HG03064 (cell line): ENCODE results near the gene DSG2.

Experiments used
- ATAC-seq: cut with Tn5 transposase; IDR thresholded peaks from one replicate; pipeline ENCODE4 v1.9.1; 2021; ENCODE audit warnings: low read depth; ENCODE audit not compliant: unreplicated experiment

Gene DSG2

DNA sequence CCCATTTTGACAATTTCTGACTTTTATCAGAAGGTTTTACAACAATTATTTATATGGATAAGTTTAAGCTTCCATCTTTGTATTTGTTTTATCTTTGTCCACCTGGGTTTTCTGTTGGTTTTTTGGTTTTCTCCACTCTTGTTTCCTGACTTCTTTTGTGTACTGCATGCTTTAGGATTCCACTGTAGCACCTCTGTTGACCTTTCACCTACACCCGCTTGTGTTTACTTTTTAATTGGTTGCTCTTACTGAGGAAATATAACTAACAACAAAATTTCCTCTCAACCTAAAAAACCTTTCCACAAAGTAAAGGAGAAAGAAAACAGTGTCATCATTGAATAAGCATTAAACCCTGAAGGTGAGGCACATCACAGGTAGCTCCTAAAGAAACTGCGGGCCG lies 53.9 kb downstream of the DSG2 start:
- ATAC-seq, result no peak

DNA sequence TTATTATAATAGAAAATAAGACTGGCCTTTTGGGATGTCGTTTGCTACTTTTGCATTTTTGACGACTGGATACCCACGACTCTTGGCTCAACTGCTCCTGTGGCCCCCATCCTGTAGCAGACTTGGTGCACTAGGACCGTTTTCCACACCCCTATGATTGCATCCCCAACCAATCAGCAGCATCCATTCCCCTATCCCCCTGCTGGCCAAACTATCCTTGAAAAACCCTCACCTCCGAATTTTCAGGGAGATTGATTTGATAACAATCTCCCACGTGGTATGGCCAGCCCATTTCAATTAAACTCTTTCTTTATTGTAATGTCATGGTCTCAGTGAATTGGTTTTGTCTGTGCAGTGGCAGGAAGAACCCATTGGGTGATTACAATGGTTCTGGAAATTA lies 55.8 kb downstream of the DSG2 start:
- no peak for ATAC-seq

DNA sequence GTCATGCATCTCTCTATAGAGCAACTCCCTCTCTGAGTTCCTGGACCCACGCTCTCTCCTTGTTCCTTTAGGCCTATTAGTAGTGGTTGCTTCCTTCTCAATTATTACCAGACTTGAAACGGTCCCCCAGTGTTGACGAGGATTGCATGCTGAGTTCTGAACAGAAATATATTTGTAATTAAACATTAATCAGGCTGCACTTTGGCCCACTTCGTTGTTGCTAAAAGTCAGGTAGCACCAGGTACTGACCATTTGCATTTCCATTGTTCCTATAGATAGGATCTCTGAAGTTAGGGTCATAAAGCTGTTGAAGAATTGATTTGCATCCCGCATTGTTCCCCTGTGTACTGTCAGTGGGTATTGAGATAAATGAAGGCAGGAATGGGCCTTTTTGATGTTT lies 56.8 kb downstream of the DSG2 start:
- no peak for ATAC-seq

DNA sequence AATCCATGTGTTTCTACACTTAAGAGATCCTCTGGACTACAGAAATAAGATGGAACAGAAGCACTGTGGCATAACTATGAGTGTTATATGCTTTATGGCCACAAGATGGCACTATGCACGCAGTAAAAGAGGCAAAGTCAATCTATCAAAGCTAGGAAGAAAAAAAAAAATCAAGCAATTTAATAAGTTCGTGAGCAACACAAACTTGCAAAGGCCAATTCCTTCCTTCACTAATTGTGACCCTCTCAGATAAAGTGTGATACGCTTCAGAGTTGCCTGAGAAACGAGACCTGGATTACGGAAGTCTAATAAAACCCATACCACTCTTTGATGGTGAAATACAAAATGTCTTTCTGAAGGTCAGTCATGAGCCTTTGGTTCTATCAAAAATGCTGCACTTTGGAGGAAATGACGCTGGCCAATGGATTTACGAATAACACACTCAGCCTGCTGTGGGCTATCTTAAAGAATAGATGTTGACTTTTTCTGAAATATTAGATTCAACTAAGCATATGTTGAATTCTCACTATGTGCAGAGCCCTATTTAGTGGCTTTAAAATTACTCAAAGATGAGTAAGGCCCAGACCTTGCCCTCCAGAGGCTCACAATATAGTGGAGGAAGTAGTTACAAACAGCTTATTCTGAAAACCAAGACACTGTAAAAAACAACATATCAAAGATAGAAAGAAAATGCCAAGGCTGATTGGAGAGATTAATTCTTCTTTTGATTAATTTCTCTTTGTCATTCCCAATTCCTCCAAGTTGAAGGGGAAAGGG lies 58.2 kb downstream of the DSG2 start:
- ATAC-seq, result no peak

DNA sequence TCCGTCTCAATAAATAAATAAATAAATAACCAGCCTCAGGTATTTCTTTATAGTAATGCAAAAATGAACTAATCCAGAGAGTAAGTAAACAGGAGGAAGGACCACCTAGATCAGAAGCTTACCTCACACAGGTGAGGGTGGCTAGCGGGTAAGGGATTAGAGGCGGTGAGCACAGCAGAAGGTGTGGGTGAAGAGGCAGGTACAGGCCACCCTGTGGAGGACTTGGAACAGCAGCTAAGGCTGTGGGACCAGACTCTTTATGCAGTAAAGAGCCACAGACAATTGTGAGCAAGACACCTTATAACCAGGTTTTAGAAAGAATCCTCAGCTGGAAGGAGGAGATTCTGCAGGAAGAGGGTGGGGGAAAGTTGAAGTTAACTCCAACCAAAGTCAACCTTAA lies 59.5 kb downstream of the DSG2 start:
- ATAC-seq, result no peak

DNA sequence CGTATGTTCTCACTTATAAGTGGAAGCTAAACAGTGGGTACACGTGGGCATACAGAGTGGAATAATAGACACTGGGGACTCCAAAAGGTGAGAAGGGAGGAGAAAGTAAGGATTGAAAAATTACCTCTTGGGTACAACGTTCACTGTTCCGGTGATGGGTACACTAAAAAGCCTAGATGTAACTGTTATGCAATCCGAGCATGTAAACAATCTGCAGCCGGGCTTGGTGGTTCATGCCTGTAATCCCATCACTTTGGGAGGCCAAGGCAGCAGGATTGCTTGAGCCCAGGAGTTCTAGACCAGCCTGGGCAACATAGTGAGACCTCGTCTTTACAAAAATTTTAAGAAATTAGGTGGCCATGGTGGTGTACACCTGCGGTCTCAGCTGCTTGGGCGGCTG lies 60.6 kb downstream of the DSG2 start:
- no peak for ATAC-seq

DNA sequence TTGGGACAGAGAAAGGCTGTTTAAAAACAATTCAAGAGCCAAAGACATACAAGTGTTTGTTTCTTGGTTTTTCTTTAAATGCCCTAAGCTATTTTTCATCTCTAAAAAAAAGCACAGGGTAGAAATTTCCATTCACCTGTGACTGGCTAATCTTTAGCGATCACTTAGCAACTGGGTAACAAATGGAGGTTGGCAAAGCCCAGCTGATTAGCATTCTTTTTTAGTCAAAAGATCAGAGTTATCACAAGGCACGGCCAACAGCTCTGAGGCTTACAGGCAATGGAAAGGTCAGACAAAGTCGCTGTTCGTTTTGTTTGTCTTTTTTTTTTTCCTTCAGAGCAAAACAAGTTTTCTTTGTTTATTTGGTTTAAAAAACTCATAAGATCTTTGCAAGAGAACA lies 64.7 kb downstream of the DSG2 start:
- ATAC-seq, result no peak

DNA sequence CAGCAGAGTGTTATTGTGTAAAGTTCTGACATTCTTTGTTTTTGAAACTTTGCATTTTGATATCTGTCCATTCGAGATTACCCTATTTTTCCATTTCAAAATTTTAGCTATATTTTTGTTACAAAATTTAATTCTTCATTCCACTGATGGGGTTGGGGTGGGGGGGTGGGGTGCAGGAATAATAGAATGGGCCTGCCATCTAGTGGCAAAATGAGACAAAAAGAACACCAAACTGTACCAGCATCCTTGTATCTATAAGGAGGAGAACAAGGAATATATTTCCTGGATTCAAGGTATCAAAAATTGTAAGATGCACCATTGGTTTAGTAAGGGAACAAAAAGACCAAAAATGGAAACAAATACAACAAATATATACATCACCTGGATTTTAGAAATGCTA lies 65.8 kb downstream of the DSG2 start:
- ATAC-seq, result no peak

DNA sequence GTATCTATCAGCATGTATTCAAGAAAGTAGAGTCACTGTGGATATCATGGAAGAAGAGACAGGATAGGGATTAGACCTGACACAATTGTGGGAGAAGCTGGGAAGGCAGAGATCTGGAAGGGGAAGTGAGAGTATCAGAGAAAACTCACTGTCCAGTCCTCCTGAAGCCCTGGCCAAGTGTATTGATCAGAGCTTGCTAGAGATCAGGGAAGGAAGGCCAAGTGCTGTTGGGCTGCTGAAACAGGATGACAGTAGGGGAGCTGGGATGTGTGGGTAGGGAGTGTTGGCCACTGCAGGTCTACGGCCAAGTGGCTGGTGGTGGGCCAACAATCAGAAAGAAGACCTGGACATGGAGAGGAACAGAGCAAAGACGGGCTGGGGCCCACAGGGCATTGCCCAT lies 67.4 kb downstream of the DSG2 start:
- ATAC-seq, result no peak

DNA sequence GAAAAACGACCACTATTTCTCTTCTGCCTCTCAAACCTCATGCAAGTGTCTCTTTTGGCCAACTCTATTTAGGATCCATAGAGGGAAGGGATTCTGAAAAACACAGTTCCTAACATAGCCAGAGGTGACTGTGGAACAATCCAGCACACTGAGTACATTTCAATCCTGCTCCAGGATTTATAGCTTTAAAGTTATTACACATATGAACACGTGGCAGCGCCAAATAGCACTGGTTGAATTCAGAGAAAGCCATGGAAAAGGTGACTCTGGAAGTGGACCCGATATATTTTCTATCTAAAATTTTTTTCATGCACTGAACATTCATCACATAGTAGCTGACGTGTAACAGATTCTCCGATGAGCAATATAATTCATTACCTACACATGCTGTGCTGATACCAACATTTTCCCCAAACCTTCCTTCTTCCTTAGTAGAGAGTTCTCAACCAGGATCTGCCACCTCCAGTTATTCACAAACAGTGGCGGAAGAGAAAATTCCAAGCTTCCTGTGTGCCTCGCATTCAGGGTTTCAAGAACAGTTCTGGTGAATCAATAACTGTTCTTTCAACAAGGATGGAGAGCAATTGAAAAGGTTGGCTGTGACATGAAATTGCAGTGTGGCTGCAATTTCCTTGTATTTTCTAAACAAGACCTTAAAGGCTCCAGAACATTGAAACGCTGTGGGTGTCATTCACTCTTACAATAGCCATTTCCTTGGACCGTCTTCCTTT lies 68.0 kb downstream of the DSG2 start:
- no peak for ATAC-seq

DNA sequence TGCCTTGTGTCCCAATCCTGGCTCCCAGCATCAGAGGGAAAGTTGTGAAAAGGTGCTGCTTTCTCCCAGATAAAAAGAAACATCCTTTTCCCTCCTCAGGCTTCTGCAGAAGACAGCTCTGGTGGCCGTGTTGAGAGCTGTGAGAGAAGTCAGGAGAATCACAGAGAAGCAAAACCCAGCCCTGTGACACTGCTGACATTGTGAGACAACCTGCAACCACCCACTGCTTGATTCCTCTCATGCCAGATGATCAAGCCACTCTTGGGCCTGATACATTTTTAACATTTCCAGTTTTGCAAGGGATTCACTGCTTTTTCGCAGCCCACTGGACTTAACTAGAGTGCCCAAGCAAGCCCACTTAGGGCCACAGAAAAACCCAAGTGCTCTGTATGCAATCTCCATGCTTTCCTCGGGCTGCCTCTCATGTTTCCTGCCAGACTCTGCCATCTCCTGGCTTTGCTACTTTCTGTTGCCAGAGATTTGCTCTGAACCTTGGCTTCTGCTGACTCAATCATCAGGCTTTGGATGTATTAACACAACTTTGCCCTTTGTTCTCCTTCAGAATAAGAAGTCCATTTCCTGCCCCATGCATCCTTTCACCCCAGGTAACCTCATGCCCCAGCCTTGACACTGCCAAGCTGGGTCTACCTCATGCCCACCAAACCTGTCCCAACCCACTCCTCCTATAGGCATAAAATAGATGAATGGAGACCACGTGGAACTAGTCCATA lies 68.8 kb downstream of the DSG2 start:
- ATAC-seq, result no peak

DNA sequence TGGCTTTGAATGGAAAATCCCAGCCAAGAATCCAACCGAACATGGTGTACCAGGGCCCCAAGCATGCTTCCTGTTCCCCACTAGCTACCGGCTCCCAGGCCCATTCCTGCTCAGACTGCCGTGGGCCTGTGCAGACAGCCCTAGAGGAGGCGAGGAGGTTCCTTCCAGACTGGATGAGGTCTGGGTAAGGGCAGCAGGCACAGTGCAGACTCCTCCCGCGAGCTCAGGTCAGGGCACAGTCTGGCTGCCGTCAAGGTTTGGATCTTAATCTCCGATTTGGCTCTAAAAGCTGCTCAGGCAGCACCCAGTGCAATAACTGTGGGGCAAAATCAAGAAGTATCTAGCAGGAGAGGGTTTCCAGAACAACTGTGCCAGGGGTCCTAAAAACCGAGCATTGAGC lies 74.4 kb downstream of the DSG2 start:
- no peak for ATAC-seq

DNA sequence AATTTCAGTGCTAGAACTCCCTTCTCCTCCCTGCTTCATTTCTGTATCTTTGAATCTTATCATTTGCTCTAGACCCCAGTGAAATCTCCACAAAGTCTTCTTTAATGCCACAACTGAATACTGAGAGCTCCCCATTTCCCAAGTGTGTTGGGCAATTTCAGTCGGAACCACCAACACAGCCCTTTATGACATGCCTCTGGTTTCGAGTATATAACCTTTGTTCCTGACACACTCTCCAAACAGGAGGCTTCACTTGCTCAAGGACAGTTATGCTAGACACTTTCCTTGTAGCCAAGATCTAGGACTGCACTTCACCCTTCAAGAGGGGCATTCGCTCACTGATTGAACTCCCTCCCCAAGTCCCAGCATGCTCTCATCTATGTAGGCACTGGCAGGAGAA lies 75.1 kb downstream of the DSG2 start:
- ATAC-seq, result no peak

DNA sequence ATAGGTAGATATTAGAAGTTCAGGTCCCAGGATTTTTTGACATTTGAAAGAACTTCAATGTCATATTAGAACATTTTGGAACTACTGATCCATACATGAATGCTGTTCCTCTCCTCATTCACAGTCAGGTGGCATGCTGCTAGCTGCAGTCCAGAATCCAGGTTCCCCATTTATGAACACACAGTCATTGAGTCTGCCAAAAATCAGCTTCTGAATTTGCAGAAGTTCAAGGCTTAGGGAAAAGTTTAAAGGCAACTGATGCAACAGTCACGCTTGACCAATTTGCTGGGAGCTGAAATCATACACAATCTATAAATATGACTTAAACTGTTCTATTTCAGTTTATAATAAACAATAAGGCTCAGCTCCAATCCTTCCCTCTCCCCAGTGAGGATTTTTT lies 76.4 kb downstream of the DSG2 start:
- ATAC-seq, result no peak

DNA sequence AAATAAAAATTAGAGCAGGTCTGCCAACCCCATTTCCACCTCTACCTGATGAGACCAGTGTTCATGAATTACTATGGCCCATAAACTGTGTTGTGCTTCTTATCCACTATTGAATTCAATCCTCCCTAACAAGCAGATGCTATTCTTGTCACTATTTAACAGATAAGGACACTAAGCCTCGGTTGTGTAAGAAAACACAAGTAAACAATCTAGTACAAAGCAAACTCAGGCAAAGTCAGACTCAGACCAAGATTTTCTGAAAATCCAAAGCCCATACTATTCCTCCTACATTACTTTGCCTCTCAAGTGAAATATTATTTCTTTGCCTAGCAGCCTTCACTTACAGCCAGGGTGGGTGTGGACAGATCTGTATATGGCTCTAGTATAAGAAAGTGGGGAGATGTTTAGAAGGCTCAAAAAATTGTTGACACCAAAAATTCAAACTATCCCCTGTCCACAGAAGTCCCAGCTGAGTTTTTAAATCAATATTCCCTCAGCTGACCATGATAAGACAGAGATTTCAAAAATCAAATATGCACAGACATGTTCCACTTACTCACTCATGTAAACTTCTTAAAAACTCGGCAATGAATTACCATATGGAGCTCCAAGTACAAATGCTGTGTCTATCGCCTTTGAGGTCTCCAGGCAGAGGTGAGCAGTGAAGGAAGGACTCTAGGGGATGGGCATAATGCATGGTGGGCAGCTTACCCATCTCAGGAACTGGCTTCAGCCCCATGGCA lies 77.7 kb downstream of the DSG2 start:
- ATAC-seq, result no peak

DNA sequence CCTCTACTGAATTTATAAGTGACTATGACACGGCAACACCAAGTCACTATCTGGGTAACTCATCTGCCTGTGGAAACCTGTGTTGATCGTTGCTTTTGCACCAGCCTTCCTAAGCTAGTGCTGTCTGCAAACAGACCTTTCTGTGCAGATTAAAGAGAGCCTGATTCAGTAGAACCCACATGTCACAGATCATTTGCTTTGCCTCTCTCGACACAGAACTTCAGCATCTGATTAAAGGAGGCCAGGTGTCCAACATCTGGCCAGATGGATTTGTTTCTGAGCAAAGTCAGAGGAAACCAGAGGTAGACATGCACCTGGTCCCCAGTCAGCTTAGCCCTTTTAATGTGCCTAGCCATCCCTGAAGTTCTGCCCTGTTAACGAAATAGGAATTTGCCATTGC lies 78.7 kb downstream of the DSG2 start:
- ATAC-seq, result peak; percentile 67

DNA sequence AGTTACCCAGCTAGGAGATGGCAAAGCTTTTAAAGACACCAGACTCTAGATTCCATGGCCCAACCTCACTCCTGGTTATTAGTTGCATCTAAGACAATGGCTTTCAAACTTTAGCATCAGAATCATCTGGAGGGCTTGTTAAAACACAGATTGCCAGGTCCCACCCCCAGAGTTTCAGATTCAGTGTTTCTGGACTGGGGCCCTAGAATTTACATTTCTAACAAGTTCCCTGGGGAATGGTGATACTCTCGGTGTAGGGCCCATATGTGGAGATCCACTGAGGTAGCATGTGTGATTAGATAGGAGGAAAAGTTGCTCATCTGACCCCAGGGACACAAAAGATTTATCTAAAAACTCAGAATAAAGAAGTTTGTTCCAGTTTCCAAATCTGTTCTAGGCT lies 79.2 kb downstream of the DSG2 start:
- no peak for ATAC-seq

DNA sequence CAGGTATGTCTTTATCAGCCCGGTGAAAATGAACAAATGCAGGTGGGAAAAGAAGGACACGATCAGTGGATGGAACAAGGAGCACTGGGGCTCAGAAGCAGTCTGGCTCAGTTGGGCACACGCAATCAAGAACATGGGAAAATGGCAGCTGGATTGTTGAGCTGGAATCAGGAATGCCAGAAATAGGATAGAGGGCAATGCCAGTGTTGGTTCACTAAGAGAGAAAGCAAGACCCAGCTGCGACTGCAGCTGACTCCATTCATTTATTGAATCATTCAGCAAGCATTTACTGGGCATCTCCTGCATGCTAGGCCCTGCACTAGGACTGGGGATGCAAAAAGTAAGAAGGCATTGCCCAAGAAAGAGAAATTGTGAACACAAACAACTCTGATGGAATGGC lies 80.1 kb downstream of the DSG2 start:
- ATAC-seq, result no peak

DNA sequence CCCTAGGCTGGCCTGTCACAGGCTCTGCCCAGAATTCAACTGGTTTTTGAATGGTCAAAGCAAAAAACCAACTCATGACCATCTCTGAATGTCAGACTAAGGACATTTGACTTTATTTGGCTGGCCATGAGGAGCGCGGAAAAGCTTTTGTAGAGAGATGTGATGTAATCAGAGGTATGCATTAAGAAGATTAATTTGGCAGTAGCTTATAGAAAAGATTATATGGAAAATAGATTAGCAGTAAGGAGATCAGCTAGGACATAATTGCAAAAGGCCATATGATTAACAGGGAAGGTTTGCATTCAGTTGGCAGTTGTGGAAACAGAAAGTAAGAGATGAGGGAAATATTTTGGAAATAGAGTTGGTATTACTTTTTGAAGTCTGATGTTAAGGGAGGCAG lies 81.4 kb downstream of the DSG2 start:
- ATAC-seq, result no peak

DNA sequence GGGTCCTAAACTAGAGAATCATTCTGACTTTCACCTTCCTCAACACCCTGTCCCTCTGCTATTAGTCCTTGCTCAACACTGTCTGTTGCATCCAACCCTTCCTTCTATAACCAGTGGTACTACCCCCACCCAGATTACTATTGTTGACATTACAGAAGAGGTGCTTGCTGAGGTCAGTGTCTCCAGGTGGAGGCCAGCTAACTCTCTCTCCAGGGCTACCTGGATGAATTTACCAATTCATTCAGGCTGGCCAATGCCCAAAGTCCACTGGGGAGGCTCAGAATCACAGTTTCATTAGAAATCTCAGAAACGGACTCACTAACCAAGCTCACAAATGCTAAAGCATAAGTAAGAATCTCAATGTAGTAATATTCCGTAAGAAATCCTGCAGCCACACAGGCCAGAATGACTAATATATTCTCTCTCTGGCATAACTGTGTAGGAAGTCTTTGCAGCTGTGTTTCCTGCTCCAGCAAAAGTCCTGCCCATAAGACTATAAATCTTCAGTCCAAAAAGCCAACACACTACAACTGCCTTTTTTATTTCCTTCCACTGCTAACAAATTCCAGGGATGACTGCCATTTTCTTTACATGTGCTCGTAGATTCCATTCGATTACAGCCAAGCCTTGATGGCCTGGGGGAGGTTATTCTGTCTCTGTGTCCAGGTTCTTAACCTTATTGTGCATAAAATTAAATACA lies 83.7 kb downstream of the DSG2 start:
- ATAC-seq, result no peak
